ENCODE data around the gene IRF2.

IRF2 gene

GRCh38 chr4:184351560-184352451 is 122.5 kb downstream of the IRF2 start:
- TF ChIP-seq CTCF (IDR thresholded peaks at IDR 0.05; ENCODE audit: low read depth, low read length): no peak
- H3K4me3 ChIP-seq (replicated peaks in 1 of 2; ENCODE audit: low read depth in 2 of 2, low read length in 2 of 2): no peak overlapping the region
- DNase-seq (ENCODE audit: low read depth in 2 of 2): no peak

- H3K4me3 ChIP-seq (replicated peaks in 1 of 2; ENCODE audit: low read depth in 2 of 2, low read length in 2 of 2): no peak overlapping the region
- no peak for TF ChIP-seq CTCF (IDR thresholded peaks at IDR 0.05; ENCODE audit: low read depth, low read length)
- DNase-seq (ENCODE audit: low read depth in 2 of 2): no peak
These were observed 123.4 kb downstream of the IRF2 start for GRCh38 chr4:184350964-184351363.

GRCh38 chr4:184350213-184350817 is 124.0 kb downstream of the IRF2 start:
- TF ChIP-seq CTCF (IDR thresholded peaks at IDR 0.05; ENCODE audit: low read depth, low read length): no peak
- no peak for DNase-seq (ENCODE audit: low read depth in 2 of 2)
- no peak overlapping the region for H3K4me3 ChIP-seq (replicated peaks in 1 of 2; ENCODE audit: low read depth in 2 of 2, low read length in 2 of 2)

- TF ChIP-seq CTCF (IDR thresholded peaks at IDR 0.05; ENCODE audit: low read depth, low read length): no peak
- DNase-seq (ENCODE audit: low read depth in 2 of 2): no peak
- H3K4me3 ChIP-seq (replicated peaks in 1 of 2; ENCODE audit: low read depth in 2 of 2, low read length in 2 of 2): no peak overlapping the region
These were observed 124.9 kb downstream of the IRF2 start for GRCh38 chr4:184349283-184350039.

GRCh38 chr4:184348311-184349233 is 125.8 kb downstream of the IRF2 start:
- TF ChIP-seq CTCF (IDR thresholded peaks at IDR 0.05; ENCODE audit: low read depth, low read length): no peak
- DNase-seq (ENCODE audit: low read depth in 2 of 2): peak; percentile 24 to 93
- H3K4me3 ChIP-seq (replicated peaks in 1 of 2; ENCODE audit: low read depth in 2 of 2, low read length in 2 of 2): no peak overlapping the region
